ENCODE data around the gene KHDC3L. TPM values are rescaled to one million over a fixed set of nuclear protein-coding genes. Genes with fewer than 3 reads are reported as not detected.

Gene KHDC3L, protein sequence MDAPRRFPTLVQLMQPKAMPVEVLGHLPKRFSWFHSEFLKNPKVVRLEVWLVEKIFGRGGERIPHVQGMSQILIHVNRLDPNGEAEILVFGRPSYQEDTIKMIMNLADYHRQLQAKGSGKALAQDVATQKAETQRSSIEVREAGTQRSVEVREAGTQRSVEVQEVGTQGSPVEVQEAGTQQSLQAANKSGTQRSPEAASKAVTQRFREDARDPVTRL
- not detected in 2 replicates for total RNA-seq (2014; rRNA removed; shearing (Covaris generic))

DNA sequence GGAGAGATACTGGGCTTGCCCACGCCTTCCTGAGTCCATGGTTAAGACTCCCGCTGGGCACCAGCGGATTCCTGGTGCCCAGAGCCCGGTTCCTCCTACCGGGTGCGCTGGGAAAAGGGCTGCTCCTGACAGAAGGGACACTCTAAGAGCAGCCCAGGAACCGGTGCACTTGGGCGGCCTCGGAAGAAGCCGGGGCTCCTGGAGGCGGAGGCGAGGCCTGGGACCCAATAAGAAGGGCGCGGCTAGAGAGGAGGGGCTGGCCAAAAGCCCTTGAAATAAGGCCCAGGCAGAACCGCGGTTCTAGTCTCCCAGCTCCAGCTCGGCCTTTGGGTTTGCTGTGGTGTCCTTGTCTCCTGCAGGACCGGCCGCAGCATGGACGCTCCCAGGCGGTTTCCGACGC is at the start of gene KHDC3L:
KHDC3L (plus strand) TSS at position 301 of the 400 bp plus-strand sequence; CDS start at position 373, 72 bp downstream.
- DNase-seq (ENCODE audit: low spot score), result no peak

DNA sequence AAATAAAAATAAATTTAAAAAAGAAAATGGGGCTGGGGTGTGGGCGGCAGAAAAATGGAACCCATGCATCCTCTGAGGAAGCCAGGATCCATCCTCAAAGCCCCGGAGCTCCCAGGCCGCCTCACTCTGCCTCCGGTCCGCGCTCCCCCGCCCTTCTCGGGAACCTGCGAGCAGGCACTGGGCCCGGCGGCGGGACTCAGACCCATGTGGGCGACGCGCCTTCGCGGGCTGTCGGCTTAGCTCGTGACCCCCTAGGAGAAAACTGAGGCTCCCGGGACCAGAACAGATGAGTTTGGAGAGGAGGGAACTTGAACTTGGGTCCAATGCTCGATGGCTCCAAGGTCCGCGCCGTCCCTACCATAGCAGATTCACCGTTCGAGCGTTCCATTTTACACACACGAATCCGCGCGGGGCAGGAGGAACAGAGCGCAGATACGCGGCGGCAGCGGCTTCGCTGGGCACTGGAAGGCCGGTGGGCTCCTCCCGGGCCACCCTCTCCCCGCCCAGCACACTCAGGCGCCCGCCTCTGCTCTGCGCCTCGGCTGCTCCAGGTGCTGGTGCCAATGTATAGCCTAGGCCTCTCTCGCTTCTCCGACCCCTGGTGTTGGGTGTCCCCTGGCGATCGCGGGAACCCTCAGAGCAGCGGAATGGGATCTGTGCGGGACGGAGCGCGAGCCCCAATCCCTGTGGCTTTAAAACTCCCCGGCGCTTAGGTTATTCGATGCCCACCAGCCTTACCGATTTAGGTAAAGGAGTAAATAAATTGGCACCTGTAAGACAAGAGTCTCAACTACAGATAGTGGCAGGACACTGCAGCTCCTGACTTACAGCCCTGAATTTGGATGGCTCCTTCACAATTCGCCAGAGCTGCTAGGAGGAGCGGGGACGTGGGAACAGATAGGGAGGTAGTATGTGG is 47.6 kb upstream of the KHDC3L start:
- no peak for DNase-seq (ENCODE audit: low spot score)

DNA sequence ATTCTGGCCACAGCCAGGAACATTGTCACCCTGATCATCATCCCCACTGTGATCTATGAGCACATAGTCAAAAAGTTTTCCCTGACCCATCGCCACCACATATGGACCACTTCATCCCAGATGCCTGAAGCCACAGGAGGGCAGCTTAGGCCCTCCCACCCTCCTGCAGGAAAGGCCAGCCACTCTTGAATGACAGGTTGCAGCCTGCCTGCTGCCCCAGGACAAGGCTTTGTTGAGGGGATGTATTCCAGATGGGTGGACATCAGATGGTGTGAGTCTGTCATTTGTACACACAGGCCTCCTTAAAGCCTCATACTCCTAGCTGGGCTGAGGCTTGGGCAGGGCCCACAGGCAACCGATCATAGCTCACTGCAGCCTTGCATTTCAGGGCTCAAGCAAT is 39.1 kb upstream of the KHDC3L start:
- DNase-seq (ENCODE audit: low spot score), result no peak

DNA sequence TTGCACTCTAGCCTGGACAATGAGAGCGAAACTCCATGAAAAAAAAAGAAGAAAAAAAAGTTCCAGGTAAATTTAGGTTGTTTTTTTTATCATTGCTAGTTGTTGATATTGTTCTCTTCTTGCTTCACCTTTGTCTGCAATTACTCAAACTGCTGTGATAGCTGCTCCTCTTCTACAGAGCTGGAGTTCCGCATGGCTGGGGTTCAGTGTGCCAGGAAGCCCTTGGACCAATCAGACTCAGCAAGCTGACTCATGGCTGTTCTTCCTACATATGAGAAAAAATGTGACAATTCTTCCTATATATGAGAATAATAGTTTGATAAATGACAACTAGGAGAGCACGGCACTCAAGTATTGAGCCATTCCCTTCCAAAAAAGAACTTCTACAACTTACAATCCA is 36.8 kb upstream of the KHDC3L start:
- DNase-seq (ENCODE audit: low spot score), result no peak

DNA sequence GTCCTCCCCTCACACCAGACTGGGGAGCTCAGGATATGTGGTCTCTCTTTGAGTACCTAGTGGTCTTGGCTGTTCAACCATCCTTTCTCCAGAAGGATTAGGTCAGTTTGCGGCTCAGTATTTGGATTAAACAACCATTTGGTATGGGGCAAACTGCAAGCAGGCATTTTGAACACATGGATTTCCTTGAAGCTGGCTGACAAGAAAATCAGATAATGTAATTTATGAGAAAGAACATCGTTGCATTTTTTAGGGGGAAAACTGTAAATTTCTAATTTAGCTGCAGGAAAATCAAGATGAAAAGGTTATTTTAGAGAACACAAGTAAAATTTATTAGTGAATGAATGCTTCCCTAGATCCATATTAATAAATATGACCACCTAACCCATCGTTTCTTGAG is 33.7 kb upstream of the KHDC3L start:
- no peak for DNase-seq (ENCODE audit: low spot score)

DNA sequence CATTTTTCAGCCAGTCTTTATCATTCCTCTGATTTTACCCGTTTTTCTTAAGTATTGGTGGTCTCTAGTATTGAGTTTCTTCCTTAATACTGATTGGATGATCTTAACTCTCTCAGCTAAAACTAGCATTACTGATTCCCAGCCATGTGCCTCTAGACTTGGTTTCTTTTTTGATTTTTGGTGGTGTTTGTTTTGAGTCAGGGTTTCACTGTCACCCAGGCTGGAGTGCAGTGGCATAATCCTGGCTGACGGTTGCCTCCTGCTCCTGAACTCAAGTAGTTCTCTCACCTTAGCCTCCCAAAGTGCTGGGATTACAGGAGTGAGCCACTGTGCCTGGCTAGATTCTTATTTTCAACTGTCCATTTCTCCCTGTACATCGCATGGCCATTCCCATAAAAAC is 33.3 kb upstream of the KHDC3L start:
- no peak for DNase-seq (ENCODE audit: low spot score)

DNA sequence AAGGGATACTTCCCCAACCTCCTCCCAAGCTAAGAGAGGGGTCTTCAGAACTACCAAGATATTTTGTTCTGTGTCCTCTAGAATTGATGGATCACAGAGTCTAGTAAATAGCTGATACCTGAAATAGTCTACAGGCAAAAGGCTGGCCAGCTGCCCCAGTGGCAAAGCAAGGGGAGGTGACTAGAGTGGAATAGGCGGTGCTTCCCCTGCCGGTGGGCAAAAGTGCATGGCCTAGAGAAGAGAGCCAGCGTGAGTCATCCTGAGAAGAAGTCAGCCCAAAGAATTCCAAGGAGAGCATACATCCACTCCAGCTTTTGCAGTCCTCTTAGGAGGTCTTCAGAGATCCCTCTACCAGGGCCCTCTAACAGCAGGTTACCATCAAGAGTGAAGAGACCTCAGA is 23.1 kb upstream of the KHDC3L start:
- DNase-seq (ENCODE audit: low spot score), result peak; percentile 31

DNA sequence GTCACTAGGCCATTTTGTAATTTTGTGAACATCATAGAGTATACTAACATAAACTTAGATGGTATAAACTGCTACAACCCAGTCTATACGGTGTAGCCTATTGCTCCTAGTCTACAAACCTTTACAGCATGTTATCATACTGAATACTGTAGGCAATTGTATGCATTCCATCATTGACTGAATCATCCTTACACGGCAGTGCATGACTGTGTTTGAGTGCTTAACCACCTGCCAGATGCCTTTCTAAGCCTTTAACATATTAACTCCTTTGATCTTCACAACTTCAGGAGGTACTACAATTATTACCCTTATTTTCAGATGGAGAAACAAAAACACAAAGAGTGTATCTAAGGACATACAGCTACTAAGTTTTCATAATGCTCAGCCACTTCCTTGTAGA is 22.4 kb upstream of the KHDC3L start:
- DNase-seq (ENCODE audit: low spot score), result no peak

DNA sequence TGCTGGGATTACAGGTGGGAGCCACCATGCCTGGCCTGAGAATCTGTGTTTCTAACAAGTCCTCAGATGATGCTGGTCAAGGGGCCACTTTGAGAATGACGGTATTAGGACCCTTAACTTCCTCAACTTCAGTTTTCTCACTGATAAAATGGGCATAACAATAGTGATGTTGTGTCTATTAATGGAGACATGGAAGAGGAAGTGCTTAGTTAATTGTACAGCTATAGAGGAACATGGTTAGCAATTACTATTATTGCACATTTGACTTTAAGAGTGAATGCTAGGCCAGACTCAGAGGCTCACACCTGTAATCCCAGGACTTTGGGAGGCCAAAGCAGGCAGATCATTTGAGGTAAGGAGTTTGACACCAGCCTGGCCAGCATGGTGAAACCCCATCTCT is 21.1 kb upstream of the KHDC3L start:
- DNase-seq (ENCODE audit: low spot score), result no peak

DNA sequence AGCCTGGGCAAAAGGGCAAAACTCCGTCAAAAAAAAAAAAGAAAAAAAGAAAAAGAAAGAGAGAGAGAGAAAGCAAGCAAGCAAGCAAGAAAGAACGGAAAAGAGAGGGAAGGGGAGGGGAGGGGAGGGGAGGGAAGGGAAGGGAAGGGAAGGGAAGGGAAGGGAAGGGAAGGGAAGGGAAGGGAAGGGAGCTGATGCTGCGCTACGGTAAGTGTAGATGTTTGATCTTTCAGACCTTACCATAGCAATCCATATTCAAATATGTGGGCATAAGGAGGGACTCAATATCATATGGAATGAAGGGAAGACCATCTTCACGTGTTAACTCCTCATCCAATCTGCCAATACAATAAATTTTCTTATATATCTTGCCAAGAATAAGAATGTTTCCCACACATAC is 20.3 kb upstream of the KHDC3L start:
- no peak for DNase-seq (ENCODE audit: low spot score)

DNA sequence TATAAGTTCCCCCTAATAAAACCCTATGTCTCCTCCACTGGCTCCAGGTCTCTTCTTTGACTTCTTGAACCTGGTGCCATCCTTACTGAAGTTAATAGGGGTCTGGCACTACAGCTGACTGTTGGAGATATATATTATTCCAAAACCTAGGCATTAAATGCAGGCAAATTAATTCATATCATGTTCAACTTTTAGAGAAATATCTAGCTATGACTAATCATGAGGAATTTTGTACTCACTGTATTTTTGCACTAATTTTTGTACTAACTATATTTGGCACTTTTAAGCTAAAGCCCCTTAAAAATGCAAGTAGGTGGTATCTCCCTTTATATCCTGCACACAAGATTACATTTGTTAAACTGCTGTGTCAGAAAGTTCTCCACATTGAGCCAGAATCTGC is 19.3 kb upstream of the KHDC3L start:
- DNase-seq (ENCODE audit: low spot score), result no peak

DNA sequence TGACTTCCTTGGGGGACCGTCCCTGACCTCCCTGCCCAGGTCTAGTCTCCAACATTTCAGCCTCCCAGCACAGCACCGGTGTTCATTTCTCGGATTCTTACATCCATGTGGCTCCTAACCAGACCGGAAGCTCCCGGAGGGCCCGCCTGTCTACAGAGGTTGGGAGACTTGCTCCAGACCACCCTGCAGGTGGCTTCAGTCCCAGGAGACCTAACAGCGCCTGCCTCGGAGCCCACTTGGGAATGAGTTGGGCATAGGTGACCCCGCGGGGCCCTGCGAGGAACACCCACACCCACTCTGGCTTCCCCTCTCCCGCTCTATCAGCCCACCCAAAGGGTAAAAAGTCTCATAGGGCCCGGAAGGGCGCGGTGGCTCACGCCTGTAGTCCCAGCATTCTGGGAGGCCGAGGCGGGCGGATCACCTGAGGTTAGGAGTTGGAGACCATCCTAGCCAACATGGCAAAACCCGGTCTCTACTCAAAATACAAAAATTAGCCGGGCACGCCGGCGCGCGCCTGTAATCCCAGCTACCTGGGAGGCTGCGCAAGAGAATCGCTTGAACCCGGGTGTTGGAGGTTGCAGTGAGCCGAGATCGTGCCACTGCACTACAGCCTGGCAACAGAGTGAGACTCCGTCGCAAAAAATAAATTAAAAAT is 13.8 kb upstream of the KHDC3L start:
- no peak for DNase-seq (ENCODE audit: low spot score)

DNA sequence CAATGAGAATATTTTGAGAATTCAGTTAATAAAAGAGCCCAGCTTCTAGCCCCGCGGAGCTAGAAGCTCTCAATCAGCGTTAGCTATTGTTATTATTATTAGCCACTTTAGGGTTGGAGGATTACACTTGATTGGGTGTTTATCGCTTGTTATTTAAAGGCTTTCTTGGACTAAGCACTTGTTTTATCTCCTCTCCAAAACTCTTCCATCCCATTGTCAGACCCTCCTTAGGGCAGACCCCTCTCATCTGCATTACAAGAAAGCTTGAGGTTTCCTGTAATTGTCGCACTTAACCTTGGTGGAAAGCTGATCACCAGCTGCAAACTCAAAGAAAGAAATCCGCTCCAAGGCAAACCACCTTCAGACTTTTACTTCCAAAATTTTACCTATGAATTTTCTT is 13.1 kb upstream of the KHDC3L start:
- DNase-seq (ENCODE audit: low spot score), result no peak

DNA sequence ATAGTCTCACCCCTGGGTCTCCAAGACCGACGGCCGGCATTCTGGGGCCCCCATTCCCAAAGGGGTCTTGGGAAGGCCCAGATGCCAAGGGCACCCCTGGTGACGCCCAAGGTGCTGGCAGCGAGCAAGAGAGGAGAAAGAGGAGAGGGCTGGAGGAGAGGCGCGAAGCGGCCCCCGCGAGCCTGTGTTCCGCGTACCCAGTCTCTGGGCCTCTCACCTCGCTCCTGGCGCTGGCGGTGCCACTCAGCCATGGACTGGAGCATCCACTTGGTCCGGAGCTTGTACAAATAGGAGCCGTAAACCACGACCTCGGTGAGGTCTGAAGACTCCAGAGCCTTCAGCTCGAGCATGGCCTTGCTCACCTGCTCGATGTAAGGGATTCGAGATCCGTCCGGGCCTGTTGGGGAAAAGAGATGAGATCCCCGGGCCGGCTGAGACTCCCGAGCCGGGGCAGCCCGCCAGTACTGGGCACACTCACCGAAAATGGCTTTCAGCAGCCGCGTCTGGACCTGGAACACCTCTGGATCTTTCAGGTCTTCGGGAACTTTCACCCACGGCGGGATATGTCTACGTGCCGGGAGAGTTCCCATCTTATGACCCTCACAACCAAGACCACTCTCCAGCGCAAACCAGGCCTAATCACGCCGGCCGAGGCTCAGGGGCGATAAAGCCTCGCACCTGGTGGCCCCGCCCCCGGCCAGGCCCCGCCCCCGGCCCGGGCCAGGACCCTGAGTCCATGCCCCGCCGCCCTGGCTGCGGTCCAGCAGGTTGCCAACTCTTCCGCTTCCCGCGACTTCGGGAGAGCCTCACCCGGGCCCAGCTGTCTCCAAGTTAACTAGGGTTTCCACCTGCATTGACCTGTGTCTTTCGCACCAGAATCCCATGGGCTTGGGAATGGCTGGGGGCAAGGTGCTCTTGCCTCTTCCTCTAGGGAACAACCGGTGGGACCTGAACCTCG is 8.5 kb upstream of the KHDC3L start, which contains the start of gene DPPA5:
DPPA5 (minus strand) TSS at position 641 of the 958 bp plus-strand sequence; CDS start at position 590, 51 bp downstream.
- DNase-seq (ENCODE audit: low spot score), result no peak

DNA sequence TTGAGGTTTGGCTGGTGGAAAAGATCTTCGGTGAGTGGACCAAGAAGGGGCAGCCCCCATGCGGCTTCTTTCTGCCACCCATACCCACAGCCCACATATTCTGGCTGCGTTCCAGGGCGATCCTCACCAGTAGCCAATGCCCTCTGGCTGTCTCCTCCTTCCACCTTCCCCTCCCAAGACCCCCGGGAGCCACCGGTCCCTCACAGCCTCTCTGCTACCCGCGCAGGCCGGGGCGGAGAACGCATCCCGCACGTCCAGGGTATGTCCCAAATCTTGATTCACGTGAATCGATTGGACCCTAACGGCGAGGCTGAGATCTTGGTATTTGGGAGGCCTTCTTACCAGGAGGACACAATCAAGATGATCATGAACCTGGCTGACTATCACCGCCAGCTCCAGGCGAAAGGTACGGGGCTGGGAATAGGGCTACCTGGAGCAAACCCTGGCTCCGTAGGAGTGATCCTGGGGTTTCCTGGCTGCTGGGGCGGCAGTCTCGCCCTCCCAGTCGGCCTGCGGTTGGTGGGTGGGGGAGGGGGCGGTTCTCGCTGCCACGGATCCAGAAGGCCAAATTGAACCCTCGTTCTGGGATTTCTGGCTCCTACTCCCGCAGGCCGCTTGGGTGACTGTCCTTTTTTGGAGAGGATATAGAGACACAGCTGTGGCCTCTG is 545 bp downstream of the KHDC3L start:
- DNase-seq (ENCODE audit: low spot score), result no peak

DNA sequence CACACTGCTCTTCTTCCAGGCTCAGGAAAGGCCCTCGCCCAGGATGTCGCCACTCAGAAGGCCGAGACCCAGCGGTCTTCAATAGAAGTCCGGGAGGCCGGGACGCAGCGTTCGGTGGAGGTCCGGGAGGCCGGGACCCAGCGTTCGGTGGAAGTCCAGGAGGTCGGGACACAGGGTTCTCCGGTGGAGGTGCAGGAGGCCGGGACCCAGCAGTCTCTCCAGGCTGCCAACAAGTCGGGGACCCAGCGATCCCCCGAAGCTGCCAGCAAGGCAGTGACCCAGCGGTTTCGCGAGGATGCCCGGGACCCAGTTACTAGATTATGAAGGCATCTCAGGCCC is 1.0 kb downstream of the KHDC3L start:
- DNase-seq (ENCODE audit: low spot score), result no peak

DNA sequence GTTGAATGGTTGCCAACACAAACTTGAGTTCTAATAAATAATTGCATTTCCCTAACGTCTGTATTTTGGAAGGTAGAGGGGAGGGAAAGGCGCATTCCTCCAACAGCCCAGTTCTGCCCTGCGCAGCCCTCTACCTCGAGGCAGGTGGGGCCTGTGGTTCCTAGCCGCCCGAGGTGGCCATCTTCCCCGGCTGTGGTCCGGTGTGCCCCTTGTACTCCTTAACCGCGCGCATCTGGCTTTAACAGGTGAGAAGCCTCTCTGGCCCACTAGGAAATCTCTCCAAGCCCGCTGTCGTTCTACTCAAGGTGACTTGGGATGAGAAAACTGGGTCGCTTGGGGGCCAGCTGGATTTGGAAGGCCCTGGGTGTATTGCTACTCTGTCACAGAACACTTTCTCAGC is 1.7 kb downstream of the KHDC3L start:
- no peak for DNase-seq (ENCODE audit: low spot score)

DNA sequence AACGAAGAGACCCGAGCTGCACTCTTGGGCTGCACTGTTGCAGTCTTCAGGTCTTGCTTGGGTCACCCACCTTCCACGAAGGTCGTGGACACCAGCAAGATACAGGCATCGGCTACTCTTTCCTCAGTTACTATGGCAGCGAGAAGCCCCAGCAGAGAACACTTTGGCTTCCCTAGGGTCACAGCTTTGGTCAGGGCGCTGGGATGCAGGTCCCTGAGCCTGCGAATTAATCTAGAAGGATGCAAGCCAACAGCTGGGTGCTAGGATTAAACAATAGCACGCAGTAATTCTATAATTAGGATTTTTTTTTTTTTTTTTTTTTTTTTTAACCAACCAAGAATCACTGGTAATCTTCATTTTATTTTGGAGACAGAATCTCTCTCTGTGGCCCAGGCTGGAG is 2.1 kb downstream of the KHDC3L start:
- no peak for DNase-seq (ENCODE audit: low spot score)

DNA sequence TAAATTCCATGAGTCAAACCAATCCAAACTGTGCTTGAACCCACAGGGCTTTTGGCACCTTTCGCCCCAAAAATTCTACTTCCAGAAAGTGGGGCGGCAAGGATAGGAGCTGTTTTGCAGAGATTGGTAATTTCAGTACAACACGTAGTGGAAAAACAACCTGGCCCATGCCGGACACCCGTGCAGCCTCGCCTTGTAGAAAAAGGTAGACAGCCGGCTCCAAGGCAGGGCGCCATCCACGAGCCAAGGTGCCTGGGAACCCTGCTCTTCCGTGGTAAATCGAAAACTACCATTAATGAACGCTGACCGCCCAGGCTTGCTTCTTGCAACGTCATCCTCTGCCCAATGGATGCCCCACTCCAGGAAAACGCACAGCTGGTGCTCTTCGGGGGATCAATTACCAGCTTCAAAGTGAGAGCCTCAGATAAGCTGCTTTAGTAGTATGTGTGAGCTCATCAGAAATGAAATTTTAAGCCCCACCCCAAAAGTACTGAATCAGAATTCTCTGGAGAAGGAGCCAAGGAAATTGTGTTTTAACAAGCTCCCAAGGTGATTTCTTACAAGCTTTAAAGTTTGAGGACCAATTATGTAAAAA is 5.4 kb downstream of the KHDC3L start:
- DNase-seq (ENCODE audit: low spot score), result no peak

DNA sequence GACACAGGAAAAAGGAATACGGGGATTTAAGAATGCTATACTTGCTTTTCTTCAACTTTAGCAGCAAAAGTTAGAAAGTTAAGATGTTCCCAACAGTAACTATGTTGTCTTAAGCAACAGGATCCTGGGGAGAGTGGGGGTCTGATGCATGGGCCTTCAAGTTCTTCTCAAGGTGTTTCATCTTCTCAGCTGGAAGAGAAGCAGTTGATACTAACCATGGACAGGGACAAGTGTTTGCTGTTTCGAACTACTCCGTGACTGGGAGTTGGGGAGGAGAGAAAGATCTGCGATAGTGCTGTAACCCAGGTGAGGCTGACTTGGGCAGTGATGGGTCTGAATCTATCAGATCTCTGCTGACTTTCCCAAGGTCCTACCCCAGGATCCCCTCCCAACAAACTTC is 6.2 kb downstream of the KHDC3L start:
- no peak for DNase-seq (ENCODE audit: low spot score)

DNA sequence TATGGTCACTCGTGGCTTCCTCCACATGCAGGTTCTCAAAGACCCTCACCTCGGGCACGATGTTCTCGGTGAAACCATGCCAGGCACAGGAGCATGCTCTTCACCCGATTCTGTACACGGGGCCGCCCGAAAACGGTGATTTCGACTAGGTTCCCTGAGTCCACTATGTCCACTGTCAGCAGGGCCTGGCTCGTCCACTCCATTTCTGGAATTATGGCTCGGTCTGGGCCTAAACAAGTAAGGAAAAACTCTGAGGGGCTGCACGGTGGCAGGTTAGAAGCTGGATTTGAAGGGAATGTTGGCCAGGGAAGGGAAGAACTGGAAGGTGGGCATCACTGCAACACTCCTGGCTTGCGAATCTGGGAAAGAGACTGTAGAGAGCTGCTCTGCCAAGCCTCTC is 6.7 kb downstream of the KHDC3L start:
- no peak for DNase-seq (ENCODE audit: low spot score)

Measured in A172 (cell line).